K562 (cell line): ENCODE measurements around the gene DOCK8. TPM values are rescaled to one million over a fixed set of nuclear protein-coding genes. Genes with fewer than 3 reads are reported as not detected.

Experiments used
- ATF2 ChIP-seq: sonication (generic); formaldehyde crosslinking; IDR thresholded peaks from 2 replicates; pipeline ENCODE4 v1.8.1; 2022; ENCODE audit warnings: missing genetic modification reagents
- CEBPZ ChIP-seq: fragments of 150-350 bp; IDR thresholded peaks from 2 replicates; pipeline ENCODE4 v1.6.1; 2014; ENCODE audit warnings: low read depth, mild to moderate bottlenecking, low read length, borderline replicate concordance
- DLX4 ChIP-seq: fragments of 250-450 bp; sonication (Bioruptor Pico); IDR thresholded peaks from 2 replicates; pipeline ENCODE4 v1.6.1; 2021; ENCODE audit warnings: mild to moderate bottlenecking
- HCFC1 ChIP-seq: IDR thresholded peaks from 2 replicates; pipeline ENCODE4 v1.6.1; 2012; ENCODE audit warnings: low read depth, low read length, improper control_type of control experiment
- NR0B1 ChIP-seq: fragments of 450-650 bp; IDR thresholded peaks from one replicate; pipeline ENCODE4 v1.6.1; 2018; ENCODE audit warnings: mild to moderate bottlenecking, moderate library complexity; ENCODE audit not compliant: partially characterized antibody
- POLR2AphosphoS5 ChIP-seq: IDR thresholded peaks from 2 replicates; pipeline ENCODE4 v1.6.1; 2011; ENCODE audit warnings: mild to moderate bottlenecking, low read depth, low read length, moderate library complexity; ENCODE audit not compliant: control insufficient read depth, insufficient read depth
- TCF7L2 ChIP-seq: fragments of 150-350 bp; IDR thresholded peaks from 2 replicates; pipeline ENCODE4 v1.6.1; 2016; ENCODE audit warnings: low read depth, mild to moderate bottlenecking, low read length, moderate library complexity
- polyA plus RNA-seq, 8 experiments: library from polyadenylated mRNA; depleted of rRNA in 4 of 8; stranded (reverse) in 5 of 8; unstranded in 3 of 8; fragments of >200 nt; fragmentation: Nextera tagmentation in 2 of 8; fragmentation: Illumina TruSeq in 1 of 8; extraction: Ambion mirVana in 2 of 8; extraction: Trizol in 1 of 8; gene quantifications; 2 replicates each; pipeline versions ENCODE4 v1.2.1 to v1.2.3, GENCODE V29; 2011 to 2014; ENCODE audit warnings: inconsistent platforms in 1 of 8, missing spikeins in 1 of 8
- total RNA-seq, 7 experiments: library from RNA; depleted of rRNA in 6 of 7; stranded (reverse); fragments of >200 nt in 6 of 7; fragmentation: Illumina TruSeq in 2 of 7; extraction: Trizol in 2 of 7; gene quantifications; 2 replicates each; pipeline versions ENCODE4 v1.2.1 to v1.2.3, GENCODE V29; 2011 to 2021; ENCODE audit warnings: low replicate concordance in 1 of 7

DOCK8 gene
- total and polyA plus RNA-seq, 9 of the 15 experiments (the other 6 are each of a cell fraction or from before 2014, with no cell fraction given) = 14.4 to 53.8 (median 25.1) TPM

- TF ChIP-seq CEBPZ = no peak
- TF ChIP-seq ATF2 (CRISPR knock-in tag) = no peak
- no peak for TF ChIP-seq DLX4 (CRISPR knock-in tag)
- no peak for TF ChIP-seq POLR2AphosphoS5
- TF ChIP-seq NR0B1 = no peak
- TF ChIP-seq HCFC1 = no peak
- TF ChIP-seq TCF7L2 = no peak
Observed at GRCh38 chr9:477193-477592, 262.5 kb downstream of the DOCK8 start (continued).
